AG04449 (cell line): ENCODE results near the gene CACNA2D1.

Experiments used
- CTCF ChIA-PET: fragments of 350-600 bp; formaldehyde crosslinking; extraction: SDS; loops from one replicate; lab custom pipeline; 2021; ENCODE audit warnings: antibody characterized with exemption; lab: Yijun Ruan, JAX
- POLR2A ChIA-PET: fragments of 400-600, 350-600 bp; formaldehyde crosslinking; extraction: SDS; loops from one replicate; lab custom pipeline; 2020; ENCODE audit warnings: antibody characterized with exemption, inconsistent platforms; lab: Yijun Ruan, JAX
- DNase-seq: peaks from one replicate; pipeline ENCODE4 v3.0.0-alpha.2; 2010; ENCODE audit warnings: low read depth, low spot score
- H3K4me3 ChIP-seq: 2 replicates; pipeline ENCODE4 v1.5.1; 2011; ENCODE audit warnings: low read depth, mild to moderate bottlenecking, control low read depth, low read length
- TF ChIP-seq, protein P1 (sequence below): IDR thresholded peaks from one replicate; pipeline ENCODE4 v1.5.1; 2011; ENCODE audit warnings: mild to moderate bottlenecking, moderate library complexity, low read length, control low read depth, inconsistent platforms; ENCODE audit not compliant: insufficient read depth; ENCODE audit errors: missing control alignments

Gene CACNA2D1

DNA sequence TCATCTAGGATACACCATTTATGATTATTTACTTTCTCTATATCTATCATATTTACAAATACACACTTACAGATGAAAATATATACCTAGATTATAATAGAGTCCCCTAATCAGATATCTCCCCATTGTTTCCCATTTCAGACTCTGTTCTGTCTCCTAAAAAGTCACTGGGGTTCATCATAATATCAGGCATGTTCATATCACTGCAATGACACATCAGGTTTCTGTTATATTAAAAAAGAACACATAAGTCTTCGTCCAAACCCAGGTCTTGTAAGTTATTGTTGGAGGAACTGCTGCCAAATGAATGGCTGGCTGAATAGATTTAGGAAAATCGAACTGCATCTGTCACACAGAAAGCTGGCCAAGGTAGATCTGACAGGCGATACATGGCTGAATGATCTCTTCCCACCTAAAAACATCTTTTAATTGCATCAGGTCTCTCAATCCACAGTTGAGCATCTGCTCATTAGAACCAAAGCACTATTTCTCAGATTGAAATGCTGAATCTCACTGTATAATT is 178.7 kb downstream of the CACNA2D1 start:
- ChIA-PET CTCF (interaction anchor here (1.0 kb wide), 2 partner anchors 18 to 31 kb away, joined by 3 read pairs; no protein-coding TSS in a partner anchor), POLR2A (no interaction called here)
- no peak overlapping the region for H3K4me3 ChIP-seq
- TF ChIP-seq, protein P1, sequence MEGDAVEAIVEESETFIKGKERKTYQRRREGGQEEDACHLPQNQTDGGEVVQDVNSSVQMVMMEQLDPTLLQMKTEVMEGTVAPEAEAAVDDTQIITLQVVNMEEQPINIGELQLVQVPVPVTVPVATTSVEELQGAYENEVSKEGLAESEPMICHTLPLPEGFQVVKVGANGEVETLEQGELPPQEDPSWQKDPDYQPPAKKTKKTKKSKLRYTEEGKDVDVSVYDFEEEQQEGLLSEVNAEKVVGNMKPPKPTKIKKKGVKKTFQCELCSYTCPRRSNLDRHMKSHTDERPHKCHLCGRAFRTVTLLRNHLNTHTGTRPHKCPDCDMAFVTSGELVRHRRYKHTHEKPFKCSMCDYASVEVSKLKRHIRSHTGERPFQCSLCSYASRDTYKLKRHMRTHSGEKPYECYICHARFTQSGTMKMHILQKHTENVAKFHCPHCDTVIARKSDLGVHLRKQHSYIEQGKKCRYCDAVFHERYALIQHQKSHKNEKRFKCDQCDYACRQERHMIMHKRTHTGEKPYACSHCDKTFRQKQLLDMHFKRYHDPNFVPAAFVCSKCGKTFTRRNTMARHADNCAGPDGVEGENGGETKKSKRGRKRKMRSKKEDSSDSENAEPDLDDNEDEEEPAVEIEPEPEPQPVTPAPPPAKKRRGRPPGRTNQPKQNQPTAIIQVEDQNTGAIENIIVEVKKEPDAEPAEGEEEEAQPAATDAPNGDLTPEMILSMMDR: no peak
- DNase-seq: no peak

DNA sequence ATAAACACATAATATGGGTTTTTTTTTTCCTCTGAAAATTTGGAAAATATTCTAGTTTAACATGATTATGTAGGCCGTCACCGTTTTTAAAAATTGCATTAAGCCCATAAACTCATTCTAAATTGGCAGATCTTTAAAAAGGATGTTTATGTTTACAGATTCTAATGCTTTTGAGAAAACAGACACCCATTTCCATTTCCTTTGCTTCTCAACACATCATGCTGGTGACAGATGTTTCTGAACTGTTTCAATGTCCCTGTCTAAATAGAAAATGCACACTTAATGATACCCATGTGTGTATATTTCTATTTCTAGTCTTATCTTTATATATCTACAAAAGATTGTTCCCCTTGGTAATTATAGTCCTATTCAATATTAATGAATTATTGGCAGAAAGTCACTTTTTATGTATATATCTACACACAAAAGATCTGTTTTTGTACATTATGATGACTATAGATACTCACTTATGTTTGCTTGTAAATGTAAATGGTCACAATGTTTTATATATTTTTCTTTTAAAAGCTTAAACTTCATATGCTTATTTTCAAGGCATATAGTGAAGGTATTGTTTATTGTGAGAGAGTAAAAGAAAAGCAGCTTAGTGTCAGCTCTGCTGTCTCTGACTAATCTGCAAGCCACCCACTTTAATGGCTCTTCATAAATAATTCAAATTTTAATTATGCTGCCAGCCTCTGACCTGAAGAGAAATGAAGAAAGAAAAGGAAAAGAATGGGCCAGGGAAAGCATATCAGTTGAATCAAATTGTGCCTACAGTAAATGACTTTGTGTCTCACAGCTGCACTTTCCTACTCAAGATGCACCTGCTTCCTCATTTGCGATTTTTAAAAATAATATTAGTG is 179.4 kb downstream of the CACNA2D1 start:
- ChIA-PET POLR2A (no interaction called here), CTCF (interaction anchor here (1.0 kb wide), 2 partner anchors 17 to 30 kb away, joined by 3 read pairs; no protein-coding TSS in a partner anchor)
- DNase-seq: no peak
- TF ChIP-seq, protein P1: no peak
- H3K4me3 ChIP-seq: no peak overlapping the region

DNA sequence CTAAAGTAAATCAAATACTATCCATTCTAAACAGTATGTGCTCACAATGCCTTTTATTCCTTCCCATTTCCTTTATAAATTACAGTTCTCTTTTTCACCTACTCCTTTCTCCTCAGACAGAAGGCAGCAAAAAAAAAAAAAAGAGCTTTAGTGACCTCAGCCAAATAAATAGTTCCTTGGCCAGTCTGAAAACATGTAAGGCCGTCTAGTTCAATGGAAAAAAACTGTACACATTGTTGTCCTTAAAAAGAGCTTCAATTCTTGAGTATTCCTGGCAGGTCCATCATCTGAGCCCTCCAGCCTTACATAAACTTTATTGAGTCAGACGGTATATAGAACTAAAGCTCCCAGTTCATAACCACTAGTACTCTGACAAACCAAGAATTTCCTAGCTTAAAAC is 185.4 kb downstream of the CACNA2D1 start:
- no peak for DNase-seq
- POLR2A ChIA-PET: no interaction called here
- no peak overlapping the region for H3K4me3 ChIP-seq
- TF ChIP-seq, protein P1: no peak
- CTCF ChIA-PET: interaction anchor here (0.8 to 1.0 kb wide), 3 partner anchors 11 to 775 kb away, joined by 3 read pairs; no protein-coding TSS in a partner anchor

DNA sequence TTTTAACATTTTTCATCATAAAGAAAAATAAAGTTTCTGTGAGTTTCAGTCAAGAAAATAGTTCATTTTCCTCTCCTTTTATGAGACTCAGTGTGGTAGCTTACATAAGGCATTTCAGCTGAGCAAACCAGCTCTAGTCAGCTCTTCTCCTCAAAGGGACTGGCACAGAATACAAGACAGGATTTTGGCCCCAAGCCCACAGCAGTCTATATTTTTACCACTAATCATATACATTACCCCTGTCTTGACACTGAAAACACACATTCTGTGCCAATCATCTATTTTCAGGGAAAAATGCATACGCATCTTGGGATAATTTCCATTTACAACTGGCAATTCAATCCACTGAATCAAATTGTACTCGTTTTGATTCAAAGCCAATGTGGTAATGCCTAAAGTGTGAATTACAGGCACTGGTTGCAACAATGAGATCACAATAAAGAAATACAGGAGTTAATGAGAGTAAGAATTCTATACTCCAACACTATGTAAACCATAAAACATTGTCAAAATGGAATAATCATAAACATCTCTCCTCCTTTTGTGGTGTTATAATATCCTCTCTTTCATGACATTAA is 186.4 kb downstream of the CACNA2D1 start:
- no peak overlapping the region for H3K4me3 ChIP-seq
- DNase-seq: no peak
- CTCF ChIA-PET: no interaction called here
- POLR2A ChIA-PET: no interaction called here
- TF ChIP-seq, protein P1: no peak

DNA sequence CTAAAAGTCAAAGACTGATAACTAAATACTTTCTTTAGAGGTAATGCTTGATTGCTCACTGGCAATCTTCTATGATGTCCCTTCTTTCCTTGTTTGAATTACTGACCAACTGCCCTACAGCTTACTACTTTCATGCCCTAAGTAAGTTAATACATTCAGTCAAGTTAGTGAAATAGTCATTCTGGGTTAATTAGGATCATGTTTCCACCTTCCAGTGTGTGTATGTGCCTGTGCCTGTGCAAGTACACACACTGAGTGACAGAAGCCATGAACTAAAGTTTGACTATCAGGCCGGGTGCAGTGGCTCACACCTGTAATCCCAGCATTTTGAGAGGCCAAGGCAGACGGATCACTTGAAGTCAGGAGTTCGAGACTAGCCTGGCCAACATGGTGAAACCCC is 187.9 kb downstream of the CACNA2D1 start:
- no peak overlapping the region for H3K4me3 ChIP-seq
- DNase-seq: no peak
- CTCF ChIA-PET: interaction anchor here (0.8 kb wide), 1 partner anchor 22 kb away, joined by 3 read pairs; no protein-coding TSS in a partner anchor
- TF ChIP-seq, protein P1: no peak
- POLR2A ChIA-PET: no interaction called here

DNA sequence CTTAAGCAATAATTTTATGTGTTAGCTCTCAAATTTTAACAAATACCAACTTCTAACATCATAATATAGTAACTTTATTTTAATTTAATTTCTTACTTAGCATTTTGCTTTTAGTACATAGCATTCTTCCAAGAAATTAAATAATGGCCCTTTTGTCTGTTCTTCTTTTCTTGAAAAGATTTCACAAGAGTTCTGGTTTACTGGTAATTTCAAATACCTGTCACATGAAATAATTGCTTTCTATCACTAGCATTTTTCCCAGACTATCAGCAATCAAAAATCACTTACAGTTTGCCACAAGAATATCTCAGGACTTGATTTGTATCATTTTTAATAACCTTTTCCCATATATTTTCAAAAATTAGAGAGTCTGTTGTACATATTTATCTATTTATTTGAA is 193.0 kb downstream of the CACNA2D1 start:
- no peak overlapping the region for H3K4me3 ChIP-seq
- ChIA-PET POLR2A (no interaction called here), CTCF (interaction anchor here (0.8 kb wide), 1 partner anchor 231 kb away, joined by 3 read pairs; no protein-coding TSS in a partner anchor)
- TF ChIP-seq, protein P1: no peak
- DNase-seq: no peak
